A549 treated with AZD2906 at 1 μM for 4 hours (cell line): Measurements from ENCODE around the gene TMEM186. TPM values are rescaled to one million over a fixed set of nuclear protein-coding genes. Genes with fewer than 3 reads are reported as not detected.

Experiments
- total RNA-seq: library from RNA; stranded (reverse); fragments of 200-300 nt; extraction: Qiagen RNA extraction; gene quantifications from 5 replicates; pipeline ENCODE4 v1.2.3, GENCODE V29; 2022

TMEM186 gene, protein sequence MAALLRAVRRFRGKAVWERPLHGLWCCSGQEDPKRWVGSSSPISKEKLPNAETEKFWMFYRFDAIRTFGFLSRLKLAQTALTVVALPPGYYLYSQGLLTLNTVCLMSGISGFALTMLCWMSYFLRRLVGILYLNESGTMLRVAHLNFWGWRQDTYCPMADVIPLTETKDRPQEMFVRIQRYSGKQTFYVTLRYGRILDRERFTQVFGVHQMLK
- 12.7 to 14.7 TPM (median 13.8 TPM) in 5 replicates for total RNA-seq

DNA sequence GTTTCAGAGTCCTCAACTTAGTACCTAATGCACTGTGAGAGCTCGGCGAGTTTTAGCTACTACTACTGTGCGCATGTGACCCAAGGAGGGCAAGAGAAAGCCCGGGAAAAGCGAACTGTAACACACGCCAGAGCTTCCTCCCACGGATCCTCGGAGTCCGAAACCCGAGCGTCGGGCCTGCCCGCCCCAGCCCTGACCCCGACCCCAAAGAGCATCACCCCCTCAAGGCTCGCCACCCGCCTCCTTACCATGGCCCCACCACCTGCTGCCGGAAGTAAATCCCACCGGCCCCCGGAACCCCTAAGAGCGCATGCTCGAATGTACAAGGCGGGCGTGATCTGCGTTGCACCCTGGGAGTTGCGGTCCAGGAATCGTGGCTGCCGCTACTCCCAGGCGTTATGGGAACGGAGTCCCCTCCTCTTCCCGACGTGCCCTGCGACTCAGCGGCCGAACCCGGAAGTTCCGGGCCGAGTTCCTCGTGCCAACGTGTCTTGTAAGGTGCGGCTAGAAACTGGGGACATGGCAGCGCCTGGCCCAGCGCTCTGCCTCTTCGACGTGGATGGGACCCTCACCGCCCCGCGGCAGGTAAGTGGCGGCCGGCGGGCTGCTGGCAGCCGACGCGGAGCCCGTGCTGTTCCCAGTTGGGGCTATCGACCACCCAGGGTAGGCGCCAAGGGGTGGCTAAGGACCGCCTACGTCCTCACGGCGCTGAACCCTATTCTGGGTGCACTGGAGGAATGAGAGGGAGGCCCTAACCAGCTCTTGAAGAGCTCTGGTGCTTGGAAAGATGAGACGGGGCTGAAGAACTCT lies at the start of gene TMEM186, which contains the start of gene PMM2:
TMEM186 (minus strand) TSS at position 276 of the 810 bp plus-strand sequence; CDS start at position 251, 25 bp downstream.
PMM2 (plus strand) TSS at position 476 of the 810 bp plus-strand sequence; CDS start at position 520, 44 bp downstream.

Other genes with a start within 250 kb of the TMEM186 start
- not detected in 5 replicates for gene TMEM114, start 207.1 kb downstream of the TMEM186 start, total RNA-seq
- 21.2 to 24.7 TPM (median 23.3 TPM) in 5 replicates for gene METTL22, start 175.9 kb downstream of the TMEM186 start, total RNA-seq
- gene ABAT, start 123.0 kb downstream of the TMEM186 start, total RNA-seq = 0.22 to 0.38 TPM (median 0.28 TPM) in 5 replicates
- 89.3 to 101 TPM (median 91.6 TPM) in 5 replicates for gene PMM2, start 200 bp upstream of the TMEM186 start, total RNA-seq
- 142 to 167 TPM (median 154 TPM) in 5 replicates for gene CARHSP1, start 71.4 kb upstream of the TMEM186 start, total RNA-seq
- not detected in 5 replicates for gene LITAFD, start 84.7 kb upstream of the TMEM186 start, total RNA-seq
- 67.3 to 79.0 TPM (median 76.7 TPM) in 5 replicates for gene USP7, start 166.3 kb upstream of the TMEM186 start, total RNA-seq